DND-41 (cell line): ENCODE results near the gene C11orf98.
A peak's percentile ranks its signal among the peaks of the same experiment; 100 is the strongest.
"Not testable (repeated sequence)": the region's sequence is repeated elsewhere in the genome, so short reads cannot be mapped to it uniquely, and the experiment has no call there.

Source experiments
- ATAC-seq: fragments of 200-7000 bp; cut with Tn5 transposase; 3 replicates; pipeline ENCODE4 v1.9.1; 2021; ENCODE audit warnings: low read depth; ENCODE audit not compliant: insufficient read depth
- DNase-seq: peaks from one replicate; pipeline ENCODE4 v3.0.0-alpha.2; 2020
- H2AFZ ChIP-seq: 2 replicates; pipeline ENCODE4 v1.6.0; 2012; ENCODE audit warnings: low read depth, low read length
- H3K27ac ChIP-seq: 2 replicates; pipeline ENCODE4 v1.5.1; 2012; ENCODE audit warnings: low read length, inconsistent platforms
- H3K27me3 ChIP-seq: fragments of 200-600 bp; sonication (generic); 2 replicates; pipeline ENCODE4 v1.6.0; 2012; ENCODE audit warnings: low read length, mild to moderate bottlenecking, inconsistent platforms; ENCODE audit not compliant: insufficient read depth, poor library complexity
- H3K36me3 ChIP-seq: 2 replicates; pipeline ENCODE4 v1.5.1; 2012; ENCODE audit warnings: low read length, inconsistent platforms; ENCODE audit not compliant: insufficient read depth
- H3K4me1 ChIP-seq: 2 replicates; pipeline ENCODE4 v1.5.1; 2012; ENCODE audit warnings: mild to moderate bottlenecking, low read length; ENCODE audit not compliant: insufficient read depth
- H3K4me2 ChIP-seq: 2 replicates; pipeline ENCODE4 v1.6.0; 2012; ENCODE audit warnings: mild to moderate bottlenecking, moderate library complexity, low read length, inconsistent platforms; ENCODE audit not compliant: insufficient read depth
- H3K4me3 ChIP-seq, 2 experiments: fragments of 200-600 bp in 1 of 2; shearing (Covaris generic) in 1 of 2; 2 replicates each; pipeline ENCODE4 v1.5.1; 2012 to 2016; ENCODE audit warnings: inconsistent platforms in 2 of 2, low read length in 2 of 2, mild to moderate bottlenecking in 2 of 2, low read depth in 1 of 2, moderate library complexity in 1 of 2
- H3K79me2 ChIP-seq: 2 replicates; pipeline ENCODE4 v1.6.0; 2012; ENCODE audit warnings: low read length, inconsistent platforms; ENCODE audit not compliant: insufficient read depth
- H3K9ac ChIP-seq: 2 replicates; pipeline ENCODE4 v1.6.0; 2012; ENCODE audit warnings: low read depth, mild to moderate bottlenecking, inconsistent platforms, low read length, moderate library complexity
- H3K9me3 ChIP-seq: 2 replicates; pipeline ENCODE4 v1.5.1; 2012; ENCODE audit warnings: low read length, moderate library complexity, mild to moderate bottlenecking, inconsistent platforms; ENCODE audit not compliant: insufficient read depth, severe bottlenecking
- H4K20me1 ChIP-seq: 2 replicates; pipeline ENCODE4 v1.6.0; 2012; ENCODE audit warnings: low read length; ENCODE audit not compliant: insufficient read depth
- EZH2 ChIP-seq: IDR thresholded peaks from 3 replicates; pipeline ENCODE4 v1.6.1; 2012; ENCODE audit warnings: borderline replicate concordance, low read depth, mild to moderate bottlenecking, moderate library complexity, low read length, inconsistent platforms; ENCODE audit not compliant: severe bottlenecking
- TF ChIP-seq, protein P1 (sequence below): IDR thresholded peaks from 2 replicates; pipeline ENCODE4 v1.5.1; 2012; ENCODE audit warnings: borderline replicate concordance, low read length, moderate library complexity, mild to moderate bottlenecking; ENCODE audit not compliant: poor library complexity, severe bottlenecking; ENCODE audit errors: extremely low read depth

Gene C11orf98

DNA sequence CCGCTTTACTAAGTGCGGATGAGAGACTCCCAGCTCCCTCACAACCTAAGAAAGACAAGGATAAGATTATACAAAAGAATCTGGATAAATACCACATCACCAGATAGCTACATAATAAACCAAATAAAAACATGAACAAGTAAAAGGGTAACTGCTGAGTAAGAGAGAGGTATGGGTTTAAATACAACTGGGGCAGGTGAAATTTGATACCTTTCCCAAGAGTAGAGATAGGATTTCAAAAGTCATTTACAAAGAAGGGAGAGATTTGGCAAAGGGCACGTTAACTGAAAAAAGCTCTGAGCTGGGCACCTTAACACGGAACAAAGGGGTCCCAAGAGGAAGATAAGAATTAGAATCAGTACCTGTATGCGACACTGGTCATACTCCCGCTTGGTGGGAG, 12.1 kb upstream of the C11orf98 start:
- Histone ChIP-seq H2AFZ (no peak overlapping the region), H3K9ac (peak overlapping the region; percentile 94; the same call in 1 of the 2 replicates), H3K27me3 (no peaks in the 10 kb centered on the region), H3K27ac (no peak overlapping the region), H4K20me1 (peaks cover 6% of the 10 kb centered on the region; the same call in 1 of the 2 replicates), H3K4me1 (peaks cover 49% of the 10 kb centered on the region), H3K4me3 (peak overlapping the region in 1 of 2 experiments; percentile 100; a peak in 1 of 4 replicates), H3K36me3 (peaks cover 41% of the 10 kb centered on the region), H3K9me3 (no peaks in the 10 kb centered on the region), H3K79me2 (peaks cover 59% of the 10 kb centered on the region), H3K4me2 (peak overlapping the region; percentile 98)
- TF ChIP-seq, protein P1, sequence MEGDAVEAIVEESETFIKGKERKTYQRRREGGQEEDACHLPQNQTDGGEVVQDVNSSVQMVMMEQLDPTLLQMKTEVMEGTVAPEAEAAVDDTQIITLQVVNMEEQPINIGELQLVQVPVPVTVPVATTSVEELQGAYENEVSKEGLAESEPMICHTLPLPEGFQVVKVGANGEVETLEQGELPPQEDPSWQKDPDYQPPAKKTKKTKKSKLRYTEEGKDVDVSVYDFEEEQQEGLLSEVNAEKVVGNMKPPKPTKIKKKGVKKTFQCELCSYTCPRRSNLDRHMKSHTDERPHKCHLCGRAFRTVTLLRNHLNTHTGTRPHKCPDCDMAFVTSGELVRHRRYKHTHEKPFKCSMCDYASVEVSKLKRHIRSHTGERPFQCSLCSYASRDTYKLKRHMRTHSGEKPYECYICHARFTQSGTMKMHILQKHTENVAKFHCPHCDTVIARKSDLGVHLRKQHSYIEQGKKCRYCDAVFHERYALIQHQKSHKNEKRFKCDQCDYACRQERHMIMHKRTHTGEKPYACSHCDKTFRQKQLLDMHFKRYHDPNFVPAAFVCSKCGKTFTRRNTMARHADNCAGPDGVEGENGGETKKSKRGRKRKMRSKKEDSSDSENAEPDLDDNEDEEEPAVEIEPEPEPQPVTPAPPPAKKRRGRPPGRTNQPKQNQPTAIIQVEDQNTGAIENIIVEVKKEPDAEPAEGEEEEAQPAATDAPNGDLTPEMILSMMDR, result no peak
- TF ChIP-seq EZH2, result no peak
- DNase-seq (no peak), ATAC-seq (no peak)

DNA sequence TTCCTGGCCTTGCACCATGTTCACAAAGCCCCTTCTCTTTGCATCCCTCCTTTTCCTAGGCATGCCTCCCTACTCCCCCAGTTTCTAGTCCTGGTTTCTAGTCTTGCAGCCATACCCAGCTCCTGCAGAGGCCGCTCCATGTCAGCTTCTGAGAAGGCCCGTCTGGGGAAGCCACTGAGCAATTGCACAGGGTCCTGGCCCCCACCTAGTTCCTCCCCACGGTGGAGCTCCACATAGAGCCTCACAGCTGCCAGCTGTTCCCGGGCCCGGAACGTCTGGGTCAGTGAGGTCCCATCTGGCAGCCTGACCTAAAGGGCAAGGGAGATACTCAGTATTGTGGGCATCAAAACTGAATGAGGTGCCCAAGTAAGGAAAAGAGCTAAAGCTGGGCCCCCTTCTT, 11.7 kb upstream of the C11orf98 start:
- TF ChIP-seq, protein P1, result no peak
- TF ChIP-seq EZH2, result no peak
- peaks cover 6% of the 10 kb centered on the region; the same call in 1 of the 2 replicates for H4K20me1 ChIP-seq

DNA sequence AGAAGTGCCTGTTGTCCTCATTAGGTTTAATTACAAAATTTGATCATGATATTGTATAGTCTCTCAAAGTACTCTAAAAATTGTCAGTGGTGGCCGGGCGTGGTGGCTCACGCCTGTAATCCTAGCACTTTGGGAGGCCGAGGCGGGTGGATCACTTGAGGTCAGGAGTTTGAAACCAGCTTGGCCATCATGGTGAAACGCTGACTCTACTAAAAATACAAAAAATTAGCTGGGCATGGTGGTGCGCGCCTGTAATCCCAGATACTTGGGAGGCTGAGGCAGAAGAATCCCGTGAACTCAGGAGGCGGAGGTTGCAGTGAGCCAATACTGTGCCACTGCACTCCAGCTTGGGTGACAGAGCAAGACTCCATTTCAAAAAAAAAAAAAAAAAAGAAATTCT, 10.4 kb upstream of the C11orf98 start:
- Histone ChIP-seq H3K36me3 (peaks cover 41% of the 10 kb centered on the region), H3K79me2 (peaks cover 77% of the 10 kb centered on the region), H3K4me1 (peaks cover 60% of the 10 kb centered on the region)
- not testable (repeated sequence) for H3K4me2 ChIP-seq, DNase-seq, H3K27me3 ChIP-seq, H4K20me1 ChIP-seq, H3K4me3 ChIP-seq, H3K27ac ChIP-seq, H3K9ac ChIP-seq, H2AFZ ChIP-seq, ATAC-seq, H3K9me3 ChIP-seq

More for the DNA sequence above, 11.7 kb upstream of the C11orf98 start:
- ATAC-seq, result no peak
- Histone ChIP-seq H3K27me3 (no peaks in the 10 kb centered on the region), H3K4me2 (peak overlapping the region; percentile 98; the same call in 1 of the 2 replicates), H3K9ac (no peak overlapping the region), H3K36me3 (peaks cover 41% of the 10 kb centered on the region), H3K9me3 (no peaks in the 10 kb centered on the region), H3K79me2 (peaks cover 64% of the 10 kb centered on the region), H3K27ac (no peak overlapping the region), H3K4me3 (no peak overlapping the region), H2AFZ (no peak overlapping the region), H3K4me1 (peaks cover 53% of the 10 kb centered on the region)
- no peak for DNase-seq

DNA sequence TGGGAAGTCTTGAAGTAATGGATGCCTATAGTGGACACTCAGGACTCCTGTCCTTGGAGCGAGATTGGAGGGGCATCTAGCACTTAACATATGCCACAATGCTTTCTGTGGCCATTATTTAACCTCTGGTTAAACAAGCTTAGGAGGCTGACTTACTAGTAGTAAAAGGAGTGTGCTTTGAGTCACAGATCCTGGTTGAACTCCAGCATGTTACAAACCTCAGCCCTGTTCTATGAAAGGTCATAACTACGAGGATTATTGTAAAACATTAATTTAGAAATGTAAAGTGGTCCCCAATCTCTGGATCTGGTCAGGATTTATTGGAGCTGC, 8.2 kb upstream of the C11orf98 start:
- H4K20me1 ChIP-seq, result peaks cover 4% of the 10 kb centered on the region; the same call in 1 of the 2 replicates
- no peaks in the 10 kb centered on the region for H3K9me3 ChIP-seq
- no peak overlapping the region for H2AFZ ChIP-seq
- peak overlapping the region; percentile 82 for H3K4me2 ChIP-seq
- H3K27ac ChIP-seq, result no peak overlapping the region
- H3K9ac ChIP-seq, result 0 out of 2 replicates have a peak overlapping the region, but pooled peaks have one; percentile 90
- TF ChIP-seq, protein P1, result no peak
- no peak for TF ChIP-seq EZH2
- peak overlapping the region in 1 of 2 experiments; percentile 91; a peak in 1 of 4 replicates for H3K4me3 ChIP-seq
- H3K4me1 ChIP-seq, result peaks cover 60% of the 10 kb centered on the region
- H3K79me2 ChIP-seq, result peaks cover 78% of the 10 kb centered on the region
- DNase-seq, result no peak
- no peak for ATAC-seq
- H3K27me3 ChIP-seq, result no peaks in the 10 kb centered on the region
- peaks cover 48% of the 10 kb centered on the region for H3K36me3 ChIP-seq
